GM04503 (cell line): ENCODE measurements around the gene FGFRL1.
A peak's percentile ranks its signal among the peaks of the same experiment; 100 is the strongest.
"Not testable (repeated sequence)": the region's sequence is repeated elsewhere in the genome, so short reads cannot be mapped to it uniquely, and the experiment has no call there.

Source experiments
- DNase-seq: peaks from one replicate; pipeline ENCODE4 v3.0.0-alpha.2; 2012; ENCODE audit warnings: low read depth

The FGFRL1 gene

GRCh38 chr4:1052231-1052671 is 40.8 kb downstream of the FGFRL1 start:
- DNase-seq: no peak

DNA sequence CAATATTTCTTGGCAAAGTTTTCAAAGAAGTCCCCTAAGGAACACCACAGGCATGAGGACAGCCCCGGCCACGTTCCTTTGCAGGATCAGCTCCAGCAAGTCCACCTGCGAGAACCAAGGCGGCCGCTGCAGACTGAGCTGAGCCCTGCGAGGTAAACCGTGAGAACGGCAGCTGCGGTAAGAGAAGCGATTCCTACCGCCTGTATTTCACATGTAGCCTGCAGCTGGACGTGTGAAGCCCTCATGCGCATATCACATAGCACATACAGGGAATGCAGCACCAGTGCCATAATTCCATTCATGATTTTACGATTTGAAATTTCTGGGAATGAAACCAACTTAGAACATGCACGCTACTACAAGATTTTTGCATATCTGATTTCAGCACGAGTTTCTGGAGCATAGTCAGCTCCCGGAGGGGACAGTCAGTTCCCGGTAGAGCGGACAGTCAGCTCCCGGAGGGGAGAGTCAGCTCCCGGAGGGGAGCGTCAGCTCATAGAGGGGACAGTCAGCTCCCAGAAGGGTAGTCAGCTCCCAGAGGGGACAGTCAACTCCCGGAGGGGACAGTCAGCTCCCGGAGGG is 41.7 kb downstream of the FGFRL1 start:
- DNase-seq: peak; percentile 83

- DNase-seq: not testable (repeated sequence)
These were observed 42.5 kb downstream of the FGFRL1 start for GRCh38 chr4:1053891-1054290.

DNA sequence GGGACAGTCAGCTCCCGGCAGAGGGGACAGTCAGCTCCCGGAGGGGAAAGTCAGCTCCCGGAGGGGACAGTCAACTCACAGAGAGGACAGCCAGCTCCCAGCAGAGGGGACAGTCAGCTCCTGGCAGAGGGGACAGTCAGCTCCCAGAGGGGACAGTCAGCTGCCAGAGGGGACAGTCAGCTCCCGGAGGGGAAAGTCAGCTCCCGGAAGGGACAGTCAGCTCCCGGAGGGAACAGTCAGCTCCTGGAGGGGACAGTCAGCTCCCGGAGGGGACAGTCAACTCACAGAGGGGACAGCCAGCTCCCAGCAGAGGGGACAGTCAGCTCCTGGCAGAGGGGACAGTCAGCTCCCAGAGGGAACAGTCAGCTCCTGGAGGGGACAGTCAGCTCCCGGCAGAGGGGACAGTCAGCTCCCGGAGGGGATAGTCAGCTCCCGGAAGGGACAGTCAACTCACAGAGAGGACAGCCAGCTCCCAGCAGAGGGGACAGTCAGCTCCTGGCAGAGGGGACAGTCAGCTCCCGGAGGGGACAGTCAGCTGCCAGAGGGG is 43.3 kb downstream of the FGFRL1 start:
- DNase-seq: not testable (repeated sequence)

- not testable (repeated sequence) for DNase-seq
These were observed 43.8 kb downstream of the FGFRL1 start for GRCh38 chr4:1055243-1055701.

DNA sequence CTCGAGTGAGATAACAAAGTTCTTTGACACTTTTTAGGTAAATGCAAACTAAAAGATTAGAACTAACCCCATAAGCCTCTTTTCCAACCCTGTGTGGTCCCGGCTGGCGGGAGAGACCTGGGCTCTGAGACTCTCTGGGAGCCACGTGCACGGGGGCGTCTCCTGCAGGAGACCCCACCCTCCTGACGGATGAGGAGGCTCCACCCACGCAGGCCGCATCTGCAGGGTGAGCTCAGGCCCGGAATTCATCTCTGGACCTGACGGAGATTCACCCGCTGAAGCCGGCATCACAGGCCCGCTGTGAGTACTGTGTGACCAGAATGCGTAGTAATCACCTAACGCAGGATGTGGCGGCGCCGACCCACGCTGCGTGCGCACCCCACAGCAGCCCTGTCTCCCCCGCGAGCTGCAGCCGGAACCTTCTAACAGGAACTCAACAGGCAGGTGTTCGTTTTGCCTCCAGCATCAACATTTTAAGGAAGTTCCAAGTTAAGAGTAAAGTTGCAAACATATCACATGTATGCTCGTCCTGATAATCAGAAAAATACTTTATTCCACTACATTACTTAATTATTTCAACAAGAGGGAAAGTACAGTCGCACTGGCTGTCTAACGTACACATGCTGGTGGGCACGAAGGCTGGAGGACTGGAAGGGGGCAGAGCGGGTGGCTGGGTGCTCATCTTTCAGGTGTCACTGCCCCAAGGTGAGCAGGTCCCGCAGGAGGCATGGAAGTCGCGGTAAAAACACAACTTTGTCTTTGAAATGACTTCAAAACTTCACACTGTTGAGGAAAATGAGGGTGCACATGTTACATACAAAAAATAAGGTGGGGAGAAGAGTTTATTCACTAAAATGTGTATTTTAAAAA is 44.5 kb downstream of the FGFRL1 start:
- DNase-seq: no peak

- DNase-seq: no peak
These were observed 45.4 kb downstream of the FGFRL1 start for GRCh38 chr4:1056671-1057402.

- DNase-seq: no peak
These were observed 45.9 kb downstream of the FGFRL1 start for GRCh38 chr4:1057403-1057745.

- DNase-seq: no peak
These were observed 47.0 kb downstream of the FGFRL1 start for GRCh38 chr4:1058198-1058996.

- DNase-seq: no peak
These were observed 47.7 kb downstream of the FGFRL1 start for GRCh38 chr4:1058997-1059665.

GRCh38 chr4:1060121-1060520 is 48.7 kb downstream of the FGFRL1 start:
- DNase-seq: no peak

DNA sequence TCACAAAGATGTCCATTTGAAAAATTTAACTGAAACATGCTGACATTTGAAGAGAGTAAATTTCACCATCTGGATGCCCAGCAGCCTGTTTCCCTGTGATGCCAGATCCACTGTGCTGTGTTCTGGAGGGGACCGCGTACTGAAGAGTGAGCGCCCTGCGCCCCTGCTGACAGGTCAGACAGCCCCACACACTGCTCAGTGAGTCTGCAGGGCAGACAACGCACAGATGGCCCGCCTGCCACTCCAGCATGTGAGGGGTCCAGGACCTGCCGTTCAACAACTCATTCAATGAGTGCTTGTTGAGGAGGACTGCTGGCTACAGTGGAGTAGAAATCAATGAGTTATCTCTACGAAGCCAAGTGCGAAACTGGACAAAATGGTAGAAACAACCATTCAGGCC is 49.2 kb downstream of the FGFRL1 start:
- no peak for DNase-seq

- no peak for DNase-seq
These were observed 49.8 kb downstream of the FGFRL1 start for GRCh38 chr4:1061056-1061700.

DNA sequence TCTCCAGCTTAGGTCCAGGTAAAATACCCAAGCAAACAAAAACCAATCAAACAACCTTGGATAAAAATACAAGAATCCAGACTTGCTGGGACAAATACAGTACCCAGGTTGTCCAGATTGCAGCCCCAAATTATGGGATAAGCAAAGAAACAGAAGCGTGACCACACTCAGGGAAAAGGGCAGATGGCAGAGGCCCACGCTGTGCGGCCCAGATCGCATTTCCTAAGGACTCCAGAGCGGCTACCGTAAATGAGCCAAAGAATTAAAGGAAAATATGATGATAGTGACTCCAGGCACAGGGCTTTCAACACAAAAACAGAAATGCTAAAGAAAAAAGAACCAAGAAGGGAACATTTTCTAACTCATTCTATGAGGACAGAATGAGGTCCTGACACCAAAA is 50.3 kb downstream of the FGFRL1 start:
- no peak for DNase-seq

- no peak for DNase-seq
These were observed 51.0 kb downstream of the FGFRL1 start for GRCh38 chr4:1062419-1062818.

DNA sequence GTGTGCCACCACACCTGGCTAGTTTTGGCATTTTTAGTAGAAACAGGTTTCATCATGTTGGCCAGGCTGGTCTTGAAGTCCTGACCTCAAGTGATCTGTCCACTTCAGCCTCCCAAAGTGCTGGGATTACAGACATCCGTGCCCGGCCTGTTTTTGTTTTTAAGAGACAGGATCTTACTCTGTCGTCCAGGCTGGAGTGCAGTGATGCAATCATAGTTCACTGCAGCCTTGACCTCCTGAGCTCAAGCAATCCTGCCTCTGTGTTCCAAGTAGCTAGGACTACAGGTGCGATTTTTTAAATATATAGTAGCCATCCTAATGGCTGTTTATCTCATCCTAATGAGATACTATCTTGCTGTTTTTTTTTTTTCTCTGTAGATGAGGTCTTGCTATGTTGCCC is 54.3 kb downstream of the FGFRL1 start:
- DNase-seq: no peak

DNA sequence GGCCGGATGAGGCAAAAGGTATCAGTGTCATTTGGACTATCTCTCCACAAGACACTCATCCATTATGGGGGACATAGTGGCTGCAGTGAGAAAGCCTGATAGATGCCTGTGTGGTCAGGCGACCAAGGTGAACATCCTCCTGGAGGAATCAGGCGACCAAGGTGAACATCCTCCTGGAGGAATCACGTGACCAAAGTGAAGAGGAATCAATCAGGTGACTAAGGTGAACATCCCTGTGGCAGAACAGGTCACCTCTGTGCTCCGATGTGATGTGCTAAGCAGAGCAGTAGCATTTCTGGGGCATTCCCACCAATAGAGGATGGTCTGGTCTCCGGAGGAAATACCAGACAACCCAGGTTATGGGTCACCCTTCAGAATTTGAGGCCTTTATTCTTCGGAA is 58.0 kb downstream of the FGFRL1 start:
- DNase-seq: no peak

DNA sequence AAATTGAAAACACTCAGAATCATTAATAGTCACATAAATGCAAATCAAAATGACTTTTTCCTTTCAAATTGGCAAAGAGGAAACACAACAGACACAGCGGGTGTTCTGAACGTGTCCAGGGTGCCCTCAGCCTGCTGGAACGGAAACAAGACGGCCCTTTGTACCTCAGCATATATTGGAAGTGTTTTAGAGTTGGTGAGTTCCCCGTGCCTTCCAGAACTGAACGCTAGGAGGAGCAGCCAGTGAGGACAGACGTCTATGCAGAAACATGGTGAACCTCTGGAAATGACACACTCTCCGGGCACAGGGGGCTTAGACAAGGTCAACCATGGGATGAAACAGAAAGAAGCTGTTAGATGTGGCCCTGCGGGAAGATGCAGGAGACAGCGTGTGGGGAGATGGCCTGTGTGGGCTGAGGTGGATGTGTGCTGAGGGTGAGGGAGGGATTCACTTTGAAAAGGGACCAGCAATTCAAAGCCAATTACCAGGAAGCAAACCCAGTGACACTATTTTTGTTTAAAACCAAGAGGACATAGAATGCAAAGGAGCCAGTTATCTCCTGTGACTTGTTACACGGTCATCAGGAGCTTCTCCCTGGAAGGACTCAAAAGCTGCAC is 61.5 kb downstream of the FGFRL1 start:
- DNase-seq: no peak

DNA sequence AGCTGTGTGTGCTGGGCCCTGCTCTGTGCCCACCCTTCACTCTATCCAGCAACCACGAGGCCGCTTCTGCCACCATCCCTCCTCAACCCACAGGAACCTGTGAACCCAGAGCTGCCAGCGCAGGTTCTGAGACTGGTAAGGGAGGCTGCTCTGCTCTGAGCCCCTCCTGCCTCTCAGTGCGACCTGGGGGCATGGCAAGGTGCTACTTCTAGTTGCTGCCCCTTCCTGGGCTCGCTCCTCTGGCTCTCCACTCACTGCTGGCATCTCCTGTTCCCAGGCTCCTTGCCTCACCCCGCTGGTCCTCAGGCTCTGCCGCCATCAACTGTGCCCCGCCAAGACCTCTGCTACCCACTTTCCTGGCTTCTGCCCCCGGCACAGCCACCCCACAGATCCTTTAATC is 62.7 kb downstream of the FGFRL1 start:
- no peak for DNase-seq

DNA sequence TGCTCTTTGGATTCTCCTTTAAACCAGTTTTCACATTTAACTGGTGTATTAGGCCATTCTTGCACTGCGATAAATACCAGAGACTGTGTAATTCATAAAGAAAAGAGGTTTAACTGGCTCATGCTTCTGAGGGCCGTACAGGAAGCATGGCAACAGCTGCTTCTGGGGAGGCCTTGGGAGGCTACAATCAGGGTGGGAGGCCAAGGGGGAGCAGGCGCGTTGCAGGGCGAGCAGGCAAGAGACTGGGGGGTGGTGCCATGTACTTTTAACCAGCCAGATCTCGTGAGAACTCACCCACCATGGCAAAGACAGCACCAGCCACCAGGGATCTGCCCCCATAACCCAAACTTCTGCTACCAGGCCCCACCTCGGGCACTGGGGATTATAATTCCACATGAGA is 63.8 kb downstream of the FGFRL1 start:
- no peak for DNase-seq
